IPS-18c (cell line): ENCODE measurements around the gene PLAAT5.
"Not testable (repeated sequence)": the region's sequence is repeated elsewhere in the genome, so short reads cannot be mapped to it uniquely, and the experiment has no call there.

Source experiments
- H3K4me3 ChIP-seq: 2 replicates; pipeline ENCODE4 v1.7.0; 2013; ENCODE audit warnings: low read depth, mild to moderate bottlenecking, low read length, moderate library complexity; ENCODE audit not compliant: insufficient read depth
- H3K9me3 ChIP-seq: one replicate; pipeline ENCODE4 v1.6.1; 2013; ENCODE audit warnings: mild to moderate bottlenecking, low read length, moderate library complexity; ENCODE audit not compliant: control insufficient read depth, insufficient read depth

Gene PLAAT5

GRCh38 chr11:63490551-63491239, at the start of gene PLAAT5:
PLAAT5 (minus strand) TSS chr11:63491167; CDS start chr11:63491034, 133 bp downstream.
- peak within 1 kb of the TSS; percentile 52 for H3K4me3 ChIP-seq

GRCh38 chr11:63537293-63538101, 46.5 kb upstream of the PLAAT5 start:
- peaks cover 3% of the 10 kb centered on the region for H3K9me3 ChIP-seq
- no peak overlapping the region for H3K4me3 ChIP-seq

More at GRCh38 chr11:63490551-63491239, at the start of gene PLAAT5:
- peaks cover 2% of the 10 kb centered on the region for H3K9me3 ChIP-seq

- H3K9me3 ChIP-seq: peaks cover 3% of the 10 kb centered on the region
- no peak within 1 kb of the TSS for H3K4me3 ChIP-seq
Measured at GRCh38 chr11:63536669-63537292, 45.8 kb upstream of the PLAAT5 start, which contains the start of gene PLAAT4. PLAAT4 (plus strand) TSS chr11:63536808; CDS start chr11:63536869, 61 bp downstream.

- H3K9me3 ChIP-seq: no peaks in the 10 kb centered on the region
- H3K4me3 ChIP-seq: no peak overlapping the region
Measured at GRCh38 chr11:63535734-63536133, 44.8 kb upstream of the PLAAT5 start.

GRCh38 chr11:63534895-63535461, 44.0 kb upstream of the PLAAT5 start:
- Histone ChIP-seq H3K9me3 (no peaks in the 10 kb centered on the region), H3K4me3 (no peak overlapping the region)

GRCh38 chr11:63534076-63534475, 43.1 kb upstream of the PLAAT5 start:
- Histone ChIP-seq H3K4me3 (no peak overlapping the region), H3K9me3 (no peaks in the 10 kb centered on the region)

- no peaks in the 10 kb centered on the region for H3K9me3 ChIP-seq
- H3K4me3 ChIP-seq: no peak overlapping the region
Measured at GRCh38 chr11:63532799-63533475, 42.0 kb upstream of the PLAAT5 start.

GRCh38 chr11:63532117-63532516, 41.1 kb upstream of the PLAAT5 start:
- Histone ChIP-seq H3K9me3 (no peaks in the 10 kb centered on the region), H3K4me3 (no peak overlapping the region)

- H3K4me3 ChIP-seq, H3K9me3 ChIP-seq: not testable (repeated sequence)
Measured at GRCh38 chr11:63531074-63531792, 40.3 kb upstream of the PLAAT5 start.

- Histone ChIP-seq H3K9me3 (no peaks in the 10 kb centered on the region), H3K4me3 (no peak overlapping the region)
Measured at GRCh38 chr11:63530021-63530420, 39.1 kb upstream of the PLAAT5 start.

GRCh38 chr11:63529373-63529772, 38.4 kb upstream of the PLAAT5 start:
- H3K9me3 ChIP-seq, H3K4me3 ChIP-seq: not testable (repeated sequence)

- H3K9me3 ChIP-seq, H3K4me3 ChIP-seq: not testable (repeated sequence)
Measured at GRCh38 chr11:63528729-63529278, 37.8 kb upstream of the PLAAT5 start.

GRCh38 chr11:63528156-63528555, 37.2 kb upstream of the PLAAT5 start:
- not testable (repeated sequence) for H3K4me3 ChIP-seq, H3K9me3 ChIP-seq

- Histone ChIP-seq H3K9me3 (peaks cover 9% of the 10 kb centered on the region), H3K4me3 (0 out of 2 replicates have a peak overlapping the region, but pooled peaks have one; percentile 6)
Measured at GRCh38 chr11:63527667-63528066, 36.7 kb upstream of the PLAAT5 start.

GRCh38 chr11:63523151-63523550, 32.2 kb upstream of the PLAAT5 start:
- H3K9me3 ChIP-seq: peaks cover 13% of the 10 kb centered on the region
- no peak overlapping the region for H3K4me3 ChIP-seq

GRCh38 chr11:63521896-63522295, 30.9 kb upstream of the PLAAT5 start:
- H3K9me3 ChIP-seq: peaks cover 13% of the 10 kb centered on the region
- no peak overlapping the region for H3K4me3 ChIP-seq
